GM21390 (cell line): ENCODE results near the gene ACTL10.
"Not testable (repeated sequence)": the region's sequence is repeated elsewhere in the genome, so short reads cannot be mapped to it uniquely, and the experiment has no call there.

Source experiments
- ATAC-seq: cut with Tn5 transposase; IDR thresholded peaks from one replicate; pipeline ENCODE4 v1.9.1; 2021; ENCODE audit not compliant: unreplicated experiment

The ACTL10 gene

GRCh38 chr20:33666293-33667244, at the start of gene ACTL10:
ACTL10 (plus strand) TSS chr20:33666943; CDS start chr20:33667498, 555 bp downstream.
- peak; percentile 56 for ATAC-seq

GRCh38 chr20:33621717-33622400, 44.9 kb upstream of the ACTL10 start:
- ATAC-seq = no peak

GRCh38 chr20:33622705-33623365, 43.9 kb upstream of the ACTL10 start:
- ATAC-seq = no peak

- ATAC-seq = no peak
These were observed 42.3 kb upstream of the ACTL10 start for GRCh38 chr20:33624399-33624798.

- no peak for ATAC-seq
These were observed 40.6 kb upstream of the ACTL10 start for GRCh38 chr20:33626190-33626589.

- ATAC-seq = no peak
These were observed 39.0 kb upstream of the ACTL10 start for GRCh38 chr20:33627577-33628216.

GRCh38 chr20:33629533-33629932, 37.2 kb upstream of the ACTL10 start:
- ATAC-seq = no peak

GRCh38 chr20:33629979-33630378, 36.8 kb upstream of the ACTL10 start:
- no peak for ATAC-seq

- no peak for ATAC-seq
These were observed 36.2 kb upstream of the ACTL10 start for GRCh38 chr20:33630507-33630906.

GRCh38 chr20:33631910-33632309, 34.8 kb upstream of the ACTL10 start:
- ATAC-seq = not testable (repeated sequence)

- ATAC-seq = no peak
These were observed 31.4 kb upstream of the ACTL10 start for GRCh38 chr20:33635341-33635740.

- ATAC-seq = no peak
These were observed 30.0 kb upstream of the ACTL10 start for GRCh38 chr20:33636776-33637175.

- ATAC-seq = no peak
These were observed 26.5 kb upstream of the ACTL10 start for GRCh38 chr20:33640287-33640686.

- no peak for ATAC-seq
These were observed 22.3 kb upstream of the ACTL10 start for GRCh38 chr20:33644313-33645071.

- ATAC-seq = no peak
These were observed 21.7 kb upstream of the ACTL10 start for GRCh38 chr20:33645072-33645358.

GRCh38 chr20:33645396-33645795, 21.3 kb upstream of the ACTL10 start:
- no peak for ATAC-seq

GRCh38 chr20:33646191-33646590, 20.6 kb upstream of the ACTL10 start:
- no peak for ATAC-seq

- ATAC-seq = not testable (repeated sequence)
These were observed 19.7 kb upstream of the ACTL10 start for GRCh38 chr20:33646959-33647602.

- ATAC-seq = peak; percentile 68
These were observed 18.9 kb upstream of the ACTL10 start for GRCh38 chr20:33647603-33648395.
